Mucosa of descending colon (tissue), 3 donors: Measurements from ENCODE around the gene AGPS. TPM values are rescaled to one million over a fixed set of nuclear protein-coding genes. Genes with fewer than 3 reads are reported as not detected.
"Not testable (repeated sequence)": the region's sequence is repeated elsewhere in the genome, so short reads cannot be mapped to it uniquely, and the experiment has no call there.

Source experiments
- ATAC-seq: fragments of 200-7000 bp; cut with Tn5 transposase; one replicate; pipeline ENCODE4 v1.9.1; 2020; ENCODE audit warnings: mild to moderate bottlenecking, moderate library complexity
- DNase-seq, 3 donors: peaks; one replicate each; pipeline ENCODE4 v3.0.0-alpha.2; 2020
- H3K36me3 ChIP-seq: fragments of 200-600 bp; one replicate; pipeline ENCODE4 v1.8.0; 2021; ENCODE audit warnings: low read depth, mild to moderate bottlenecking
- H3K4me1 ChIP-seq: fragments of 200-600 bp; one replicate; pipeline ENCODE4 v1.8.0; 2021; ENCODE audit warnings: low read depth, mild to moderate bottlenecking
- H3K4me3 ChIP-seq: fragments of 200-600 bp; one replicate; pipeline ENCODE4 v1.8.0; 2021; ENCODE audit warnings: mild to moderate bottlenecking
- H3K9me3 ChIP-seq: fragments of 200-600 bp; one replicate; pipeline ENCODE4 v1.8.0; 2021; ENCODE audit warnings: mild to moderate bottlenecking
- intact Hi-C, 2 donors: fragments of 100-400 bp; cut with DNase I in 1 of 2; cut with micrococcal nuclease in 1 of 2; formaldehyde crosslinking; loops; one replicate each; pipeline versions ENCODE4 v1.11.0 to v1.11.1; 2022; cut with DNase I, micrococcal nuclease
- total RNA-seq, 3 donors: library from RNA; stranded (reverse); fragmentation: NEBNext Ultra II Directional in 2 of 3; extraction: Animal tissue kit (Norgen Biotek cat#: 25700) in 2 of 3; gene quantifications; one replicate each; pipeline versions ENCODE4 v1.2.1 to v1.2.4, GENCODE V29; 2021 to 2023
- TF ChIP-seq, protein P1 (sequence below): fragments of 200-600 bp; IDR thresholded peaks from one replicate; pipeline ENCODE4 v1.8.0; 2022; ENCODE audit warnings: antibody characterized with exemption, mild to moderate bottlenecking
- donor health status: DM: no; HTN: no; CAD: no; lungs with moderate emphysema.
- donor health status: DM: no; HTN: no; CAD: no.
- donor health status: DM: no; HTN: yes; CAD: no.

AGPS gene
- total RNA-seq, 3 donors from 2014 or later = 43.0 to 58.4 (median 48.7) TPM

DNA sequence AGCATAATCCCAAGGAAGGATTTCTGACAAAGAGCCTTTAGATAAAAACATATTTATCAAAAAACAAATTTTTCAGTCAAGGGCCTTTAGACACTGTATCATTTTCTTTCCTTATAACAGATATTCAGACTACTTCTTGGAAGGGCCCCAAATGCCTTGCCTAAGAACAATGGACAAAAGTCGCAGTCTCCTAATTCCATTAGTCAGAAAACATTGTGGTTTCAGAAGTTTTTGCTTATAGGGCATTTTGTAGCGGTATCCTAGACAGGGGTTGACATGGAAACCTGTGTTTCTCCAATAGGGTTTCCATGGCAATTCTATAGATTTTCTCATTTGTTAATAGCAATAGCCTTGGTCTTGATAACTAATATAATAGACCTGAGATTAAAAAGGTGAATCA lies 36.7 kb upstream of the AGPS start:
- TF ChIP-seq, protein P1, sequence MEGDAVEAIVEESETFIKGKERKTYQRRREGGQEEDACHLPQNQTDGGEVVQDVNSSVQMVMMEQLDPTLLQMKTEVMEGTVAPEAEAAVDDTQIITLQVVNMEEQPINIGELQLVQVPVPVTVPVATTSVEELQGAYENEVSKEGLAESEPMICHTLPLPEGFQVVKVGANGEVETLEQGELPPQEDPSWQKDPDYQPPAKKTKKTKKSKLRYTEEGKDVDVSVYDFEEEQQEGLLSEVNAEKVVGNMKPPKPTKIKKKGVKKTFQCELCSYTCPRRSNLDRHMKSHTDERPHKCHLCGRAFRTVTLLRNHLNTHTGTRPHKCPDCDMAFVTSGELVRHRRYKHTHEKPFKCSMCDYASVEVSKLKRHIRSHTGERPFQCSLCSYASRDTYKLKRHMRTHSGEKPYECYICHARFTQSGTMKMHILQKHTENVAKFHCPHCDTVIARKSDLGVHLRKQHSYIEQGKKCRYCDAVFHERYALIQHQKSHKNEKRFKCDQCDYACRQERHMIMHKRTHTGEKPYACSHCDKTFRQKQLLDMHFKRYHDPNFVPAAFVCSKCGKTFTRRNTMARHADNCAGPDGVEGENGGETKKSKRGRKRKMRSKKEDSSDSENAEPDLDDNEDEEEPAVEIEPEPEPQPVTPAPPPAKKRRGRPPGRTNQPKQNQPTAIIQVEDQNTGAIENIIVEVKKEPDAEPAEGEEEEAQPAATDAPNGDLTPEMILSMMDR = no peak
- DNase-seq = no peak
- intact Hi-C loops = no loop called here
- H3K9me3 ChIP-seq = no peaks in the 10 kb centered on the region
- H3K4me1 ChIP-seq = peaks cover 5% of the 10 kb centered on the region
- no peak overlapping the region for H3K4me3 ChIP-seq
- H3K36me3 ChIP-seq = no peaks in the 10 kb centered on the region
- no peak for ATAC-seq

DNA sequence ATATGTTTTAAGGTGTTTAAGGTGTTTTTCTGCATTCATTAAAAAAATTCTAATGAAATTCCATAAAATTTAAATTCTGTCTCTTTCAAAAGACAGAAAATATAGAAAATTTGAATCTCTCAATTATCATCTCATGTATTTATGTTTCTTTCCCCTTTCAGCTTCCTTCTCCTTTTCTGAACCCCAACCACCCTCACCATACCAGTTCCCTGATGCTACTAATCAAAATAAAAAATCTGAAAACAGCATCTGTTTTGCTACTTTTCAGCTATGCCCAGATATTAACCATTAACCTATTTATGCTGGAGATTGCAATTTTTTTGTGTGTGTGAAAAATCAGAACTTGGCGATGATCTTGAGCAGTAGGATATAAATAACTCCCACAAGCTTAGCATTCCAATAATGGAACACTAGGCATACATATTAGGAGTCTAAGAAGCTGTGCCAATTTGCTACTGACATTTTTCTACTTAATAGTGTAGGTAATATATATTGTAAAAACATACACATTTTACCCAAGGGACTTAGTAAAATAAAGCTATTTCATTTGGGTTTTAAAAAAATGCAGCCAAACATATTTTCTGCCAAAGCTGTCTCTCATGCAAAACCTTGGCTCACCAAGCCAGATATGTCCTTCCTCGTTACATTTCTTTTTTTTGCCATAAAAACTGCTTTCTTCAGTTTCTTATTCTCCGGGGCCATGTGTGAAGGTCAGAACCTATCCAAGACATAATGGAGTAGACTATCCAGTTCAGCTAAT lies 32.6 kb upstream of the AGPS start:
- TF ChIP-seq, protein P1 = no peak
- ATAC-seq = no peak
- no peak for DNase-seq
- Histone ChIP-seq H3K4me3 (no peak overlapping the region), H3K9me3 (no peaks in the 10 kb centered on the region), H3K36me3 (no peaks in the 10 kb centered on the region), H3K4me1 (no peaks in the 10 kb centered on the region)
- intact Hi-C loops = no loop called here

DNA sequence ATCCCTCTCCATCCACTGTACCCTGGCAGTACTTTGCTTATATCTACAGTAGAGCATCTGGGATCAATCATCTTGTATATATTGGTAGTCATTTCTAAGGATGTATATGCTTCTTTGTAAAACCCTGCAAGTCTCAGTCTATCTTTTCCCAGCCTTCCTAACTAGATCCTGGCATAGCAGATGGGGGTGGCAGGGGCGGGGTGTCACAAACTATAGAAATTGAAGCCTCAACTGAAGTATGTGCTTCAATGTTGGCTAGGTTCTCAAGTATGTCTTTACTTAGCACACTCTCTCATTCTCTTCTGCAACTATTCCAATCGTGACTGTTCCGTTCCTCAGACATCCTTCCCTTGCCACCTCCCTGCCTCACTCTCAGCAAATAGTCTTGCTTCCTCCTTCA lies 30.1 kb upstream of the AGPS start:
- Histone ChIP-seq H3K4me3 (no peak overlapping the region), H3K4me1 (no peaks in the 10 kb centered on the region), H3K36me3 (no peaks in the 10 kb centered on the region), H3K9me3 (no peaks in the 10 kb centered on the region)
- intact Hi-C loops = no loop called here
- TF ChIP-seq, protein P1 = no peak
- ATAC-seq (no peak), DNase-seq (no peak)

DNA sequence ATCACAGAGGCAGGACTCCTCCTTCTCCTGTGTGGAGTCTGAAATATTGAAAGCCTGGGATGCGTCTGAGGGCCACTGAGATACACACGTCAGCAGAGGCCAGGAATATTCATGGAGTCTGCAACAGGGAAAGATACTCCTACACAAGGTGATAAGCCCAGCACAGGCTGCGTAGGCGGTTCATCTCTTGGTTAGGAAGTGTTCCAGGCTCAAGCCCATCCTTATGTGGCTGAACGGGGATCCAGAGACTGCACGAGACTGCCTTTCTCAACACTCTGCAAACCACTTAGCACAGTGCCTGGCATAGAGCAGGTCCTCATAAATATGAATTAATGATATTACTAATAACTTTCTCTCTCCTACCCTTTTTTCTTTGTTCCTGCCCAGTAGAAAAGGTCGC lies 29.2 kb upstream of the AGPS start:
- ATAC-seq = no peak
- Histone ChIP-seq H3K9me3 (peaks cover 1% of the 10 kb centered on the region), H3K36me3 (no peaks in the 10 kb centered on the region), H3K4me3 (no peak overlapping the region), H3K4me1 (no peaks in the 10 kb centered on the region)
- no peak for DNase-seq
- intact Hi-C loops = no loop called here
- TF ChIP-seq, protein P1 = no peak

DNA sequence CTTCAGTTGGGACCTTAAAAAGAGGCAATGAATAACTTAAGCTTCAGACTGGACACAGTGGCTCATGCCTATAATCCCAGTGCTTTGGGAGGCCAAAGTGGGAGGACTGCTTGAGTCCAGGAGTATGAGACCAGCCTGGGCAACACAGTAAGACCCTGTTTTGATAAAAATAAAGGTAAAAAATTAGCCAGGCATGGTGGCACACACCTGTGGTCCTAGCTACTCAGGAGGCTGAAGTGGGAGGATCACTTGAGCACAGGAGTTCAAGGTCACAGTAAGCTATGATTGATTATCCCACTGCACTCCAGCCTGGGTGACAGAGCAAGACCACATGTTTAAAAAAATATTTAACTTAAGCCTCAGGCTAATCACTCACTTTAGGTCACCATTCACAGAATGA lies 26.8 kb upstream of the AGPS start:
- H3K4me1 ChIP-seq, H3K36me3 ChIP-seq, DNase-seq, ATAC-seq, intact Hi-C loops, H3K4me3 ChIP-seq: not testable (repeated sequence)
- H3K9me3 ChIP-seq = peaks cover 16% of the 10 kb centered on the region

DNA sequence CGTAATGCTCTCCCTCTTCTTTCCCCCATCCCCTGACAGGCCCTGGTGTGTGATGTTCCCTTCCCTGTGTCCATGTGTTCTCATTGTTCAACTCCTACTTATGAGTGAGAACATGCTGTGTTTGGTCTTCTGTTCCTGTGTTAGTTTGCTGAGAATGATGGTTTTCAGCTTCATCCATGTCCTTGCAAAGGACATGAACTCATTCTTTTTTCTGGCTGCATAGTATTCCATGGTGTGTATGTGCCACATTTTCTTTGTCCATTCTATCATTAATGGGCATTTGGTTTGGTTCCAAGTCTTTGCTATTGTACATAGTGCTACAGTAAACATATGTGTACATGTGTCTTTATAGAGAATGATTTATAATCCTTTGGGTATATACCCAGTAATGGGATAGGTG lies 24.6 kb upstream of the AGPS start:
- H3K9me3 ChIP-seq = peaks cover 20% of the 10 kb centered on the region
- intact Hi-C loops, DNase-seq, H3K36me3 ChIP-seq, H3K4me3 ChIP-seq, ATAC-seq, H3K4me1 ChIP-seq: not testable (repeated sequence)

DNA sequence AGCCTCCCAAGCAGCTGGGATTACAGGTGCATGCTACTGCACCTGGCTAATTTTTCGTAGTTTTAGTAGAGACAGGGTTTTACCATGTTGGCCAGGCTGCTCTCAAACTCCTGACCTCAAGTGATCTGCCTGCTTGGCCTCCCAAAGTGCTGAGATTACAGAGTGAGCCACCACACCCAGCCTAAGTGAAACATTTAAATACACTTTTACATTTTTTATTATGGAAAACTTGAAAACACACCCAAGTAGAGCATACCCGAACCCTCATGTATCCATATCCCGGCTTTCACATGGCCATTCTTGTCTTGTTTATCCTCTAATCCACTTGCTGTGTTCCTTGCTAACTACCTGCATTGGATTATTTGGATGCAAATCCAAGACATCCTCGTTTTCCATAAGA lies 13.2 kb upstream of the AGPS start:
- no peaks in the 10 kb centered on the region for H3K9me3 ChIP-seq
- intact Hi-C loops = no loop called here
- no peaks in the 10 kb centered on the region for H3K36me3 ChIP-seq
- H3K4me1 ChIP-seq = no peaks in the 10 kb centered on the region
- TF ChIP-seq, protein P1 = no peak
- ATAC-seq (no peak), DNase-seq (no peak)
- H3K4me3 ChIP-seq = no peak overlapping the region
